Right lobe of liver (tissue), 4 donors: ENCODE results near the gene ULBP2.
"Not testable (repeated sequence)": the region's sequence is repeated elsewhere in the genome, so short reads cannot be mapped to it uniquely, and the experiment has no call there.

Experiments used
- CTCF ChIP-seq, 4 donors: fragments of 200-600 bp in 3 of 4; fragments of 450-650 bp in 1 of 4; IDR thresholded peaks; one replicate each; pipeline versions ENCODE4 v1.5.1 to v1.8.0; 2016 to 2022; ENCODE audit warnings: antibody characterized with exemption in 4 of 4, mild to moderate bottlenecking in 2 of 4
- POLR2A ChIP-seq: fragments of 450-650 bp; IDR thresholded peaks from one replicate; pipeline ENCODE4 v1.6.1; 2017; ENCODE audit warnings: antibody characterized with exemption, mild to moderate bottlenecking
- donor health status: DM: no; HTN: no; CAD: no.
- donor health status: DM: no; HTN: no; CAD: no.
- donor health status: DM: no; HTN: yes; CAD: no.

GRCh38 chr6:149945276-149945675, 3.5 kb downstream of the ULBP2 start:
- TF ChIP-seq POLR2A; CTCF (IDR thresholded peaks at IDR 0.05): not testable (repeated sequence)
